CD4-positive, alpha-beta T cell (primary cell): Measurements from ENCODE around the gene SLC22A12. TPM values are rescaled to one million over a fixed set of nuclear protein-coding genes. Genes with fewer than 3 reads are reported as not detected.

Experiments
- ATAC-seq: fragments of 200-7000 bp; cut with Tn5 transposase; one replicate; pipeline ENCODE4 v1.10.0; 2022; ENCODE audit warnings: mild to moderate bottlenecking; ENCODE audit not compliant: poor library complexity
- CTCF ChIA-PET: fragments of 350-600 bp; sonication (Branson Sonifier 250); formaldehyde crosslinking; loops from one replicate; lab custom pipeline; 2021; ENCODE audit warnings: antibody characterized with exemption, inconsistent platforms; lab: Charles Lee
- POLR2A ChIA-PET: fragments of 350-600 bp; sonication (Branson Sonifier 250); formaldehyde crosslinking; loops from one replicate; lab custom pipeline; 2021; ENCODE audit warnings: antibody characterized with exemption, inconsistent platforms; lab: Charles Lee
- DNase-seq, 14 experiments: peaks; one replicate each; pipeline ENCODE4 v3.0.0-alpha.2; 2013 to 2020; ENCODE audit warnings: mixed read lengths in 2 of 14
- H3K27ac ChIP-seq, 2 donors: one replicate each; pipeline versions ENCODE4 v1.5.1 to v1.7.0; 2013; ENCODE audit warnings: low read length in 2 of 2, low read depth in 1 of 2, mild to moderate bottlenecking in 1 of 2
- H3K27me3 ChIP-seq, 2 experiments: 1 replicate in 1 of 2; 2 replicates in 1 of 2; pipeline versions ENCODE4 v1.6.1 to v1.7.0; 2013; ENCODE audit warnings: low read length in 2 of 2, control low read depth in 1 of 2, mild to moderate bottlenecking in 1 of 2, moderate library complexity in 1 of 2; ENCODE audit not compliant: insufficient read depth in 2 of 2, control insufficient read depth in 1 of 2
- H3K36me3 ChIP-seq: one replicate; pipeline ENCODE4 v1.6.1; 2013; ENCODE audit warnings: low read length, control low read depth; ENCODE audit not compliant: insufficient read depth
- H3K4me1 ChIP-seq: one replicate; pipeline ENCODE4 v1.6.1; 2013; ENCODE audit warnings: low read length, control low read depth; ENCODE audit not compliant: insufficient read depth
- H3K4me3 ChIP-seq: one replicate; pipeline ENCODE4 v1.5.1; 2013; ENCODE audit warnings: mild to moderate bottlenecking, low read length, moderate library complexity
- H3K9me3 ChIP-seq, 2 experiments: 1 replicate in 1 of 2; 2 replicates in 1 of 2; pipeline versions ENCODE4 v1.6.1 to v1.7.0; 2013; ENCODE audit warnings: low read length in 2 of 2, mild to moderate bottlenecking in 2 of 2, control low read depth in 1 of 2, moderate library complexity in 1 of 2; ENCODE audit not compliant: control insufficient read depth in 1 of 2, insufficient read depth in 1 of 2
- H3K27ac Mint-ChIP-seq: one replicate; pipeline ENCODE4 v1.8.0; 2020; ENCODE audit warnings: mixed read lengths
- H3K27me3 Mint-ChIP-seq: one replicate; pipeline ENCODE4 v1.8.0; 2021; ENCODE audit warnings: mixed read lengths
- H3K36me3 Mint-ChIP-seq: one replicate; pipeline ENCODE4 v1.8.0; 2021; ENCODE audit warnings: low read depth, mixed read lengths
- H3K4me1 Mint-ChIP-seq: one replicate; pipeline ENCODE4 v1.8.0; 2021; ENCODE audit warnings: low read depth, mixed read lengths
- H3K4me3 Mint-ChIP-seq: one replicate; pipeline ENCODE4 v1.8.0; 2020; ENCODE audit warnings: mild to moderate bottlenecking, mixed read lengths
- H3K9me3 Mint-ChIP-seq: one replicate; pipeline ENCODE4 v1.8.0; 2020; ENCODE audit warnings: mixed read lengths
- CTCF ChIP-seq: fragments of 200-600 bp; IDR thresholded peaks from one replicate; pipeline ENCODE4 v1.8.0; 2022; ENCODE audit warnings: antibody characterized with exemption, mild to moderate bottlenecking
- intact Hi-C, 2 experiments: fragments of 100-400 bp; cut with DNase I in 1 of 2; cut with micrococcal nuclease in 1 of 2; formaldehyde crosslinking; loops; one replicate each; pipeline versions ENCODE4 v1.15.1 to v1.9.0; 2023 to 2025; cut with DNase I, micrococcal nuclease
- total RNA-seq, 174 experiments: library from RNA in 2 of 174; stranded (reverse) in 2 of 174; gene quantifications; one replicate each; pipeline ENCODE4 v1.2.3 and lab custom pipeline; 2021 to 2026

SLC22A12 gene
- total RNA-seq, 2 experiments from 2014 or later: not detected

DNA sequence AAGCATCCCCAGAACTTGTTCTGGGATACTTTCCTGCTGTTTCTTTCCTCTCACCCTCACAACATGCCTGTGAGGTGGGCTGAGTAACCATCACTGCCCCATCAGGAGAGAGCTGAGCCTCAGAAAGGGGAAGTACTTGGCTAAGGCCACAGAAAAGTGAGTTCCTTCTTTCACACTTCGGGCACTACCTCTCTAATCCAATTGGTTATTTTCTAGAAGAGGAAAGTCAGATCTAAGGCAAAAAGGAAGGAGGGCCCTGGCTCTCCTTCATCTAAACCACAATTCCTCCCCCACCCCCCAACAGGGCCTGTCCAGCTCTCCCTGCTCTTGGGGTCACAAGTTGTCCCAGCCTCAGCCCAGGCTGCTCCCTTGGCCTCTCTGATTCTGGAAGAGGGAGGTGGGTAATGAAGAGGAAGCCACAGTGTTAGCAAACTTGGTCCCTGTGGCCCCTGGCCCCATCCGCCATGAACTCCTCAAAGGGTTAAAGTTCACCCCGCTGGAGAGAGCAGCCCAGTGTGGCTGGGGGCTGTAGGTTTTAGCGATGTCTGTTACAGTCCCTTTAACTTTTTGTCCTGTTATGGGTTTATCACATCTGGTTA lies 34.0 kb downstream of the SLC22A12 start:
- H3K27me3 Mint-ChIP-seq: no peaks in the 10 kb centered on the region
- H3K4me3 ChIP-seq: no peak overlapping the region
- intact Hi-C loops: no loop called here
- H3K9me3 Mint-ChIP-seq: no peaks in the 10 kb centered on the region
- no peaks in the 10 kb centered on the region for H3K36me3 Mint-ChIP-seq
- H3K4me1 Mint-ChIP-seq: peaks cover 8% of the 10 kb centered on the region
- CTCF ChIA-PET: no interaction called here
- POLR2A ChIA-PET: no interaction called here
- no peaks in the 10 kb centered on the region for H3K27me3 ChIP-seq
- TF ChIP-seq CTCF: no peak
- peaks cover 19% of the 10 kb centered on the region for H3K4me1 ChIP-seq
- DNase-seq: peak in 2 of 14 experiments; percentile 35 to 47
- H3K27ac Mint-ChIP-seq: no peak overlapping the region
- no peak overlapping the region for H3K4me3 Mint-ChIP-seq
- H3K27ac ChIP-seq: no peak overlapping the region
- no peak for ATAC-seq
- no peaks in the 10 kb centered on the region for H3K36me3 ChIP-seq
- H3K9me3 ChIP-seq: peaks cover 0 to 4% of the 10 kb centered on the region in 2 experiments

- H3K4me1 Mint-ChIP-seq: no peaks in the 10 kb centered on the region
- DNase-seq: no peak
- H3K36me3 Mint-ChIP-seq: no peaks in the 10 kb centered on the region
- H3K27me3 ChIP-seq: no peaks in the 10 kb centered on the region
- H3K4me1 ChIP-seq: peaks cover 5% of the 10 kb centered on the region
- no peak overlapping the region for H3K4me3 ChIP-seq
- ATAC-seq: no peak
- H3K9me3 Mint-ChIP-seq: no peaks in the 10 kb centered on the region
- H3K27ac ChIP-seq: no peak overlapping the region
- no peak overlapping the region for H3K27ac Mint-ChIP-seq
- H3K9me3 ChIP-seq: no peaks in the 10 kb centered on the region
- intact Hi-C loops: no loop called here
- no peak for TF ChIP-seq CTCF
- no peaks in the 10 kb centered on the region for H3K36me3 ChIP-seq
- H3K27me3 Mint-ChIP-seq: no peaks in the 10 kb centered on the region
- CTCF ChIA-PET: no interaction called here
- POLR2A ChIA-PET: no interaction called here
- H3K4me3 Mint-ChIP-seq: no peak overlapping the region
Measured at GRCh38 chr11:64626637-64627036, 35.6 kb downstream of the SLC22A12 start.

DNA sequence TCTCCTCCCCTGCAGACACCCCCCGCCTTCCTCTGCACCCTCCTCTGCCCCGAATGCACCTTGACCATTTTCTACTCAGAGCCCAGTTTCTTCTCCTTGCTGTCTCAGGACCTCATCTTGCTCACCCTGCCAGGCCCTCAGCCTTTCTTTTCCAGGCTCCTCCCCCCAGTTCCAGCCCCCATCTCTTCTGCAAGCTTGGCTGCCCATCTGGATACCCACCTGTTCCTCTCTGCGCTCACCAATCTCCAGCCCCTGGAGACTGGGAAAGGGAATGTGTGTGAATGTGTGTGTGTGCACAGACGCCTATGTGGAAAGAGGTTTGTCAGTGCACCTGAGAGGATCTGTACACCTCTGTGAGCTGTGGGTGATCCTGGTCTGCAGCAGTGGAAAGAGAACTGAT lies 36.4 kb downstream of the SLC22A12 start:
- no peak overlapping the region for H3K4me3 Mint-ChIP-seq
- no peaks in the 10 kb centered on the region for H3K27me3 ChIP-seq
- no peaks in the 10 kb centered on the region for H3K4me1 Mint-ChIP-seq
- no peak for ATAC-seq
- no peaks in the 10 kb centered on the region for H3K9me3 Mint-ChIP-seq
- H3K27ac ChIP-seq: no peak overlapping the region
- H3K36me3 ChIP-seq: no peaks in the 10 kb centered on the region
- H3K4me1 ChIP-seq: peaks cover 3% of the 10 kb centered on the region
- H3K36me3 Mint-ChIP-seq: no peaks in the 10 kb centered on the region
- DNase-seq: no peak
- H3K9me3 ChIP-seq: no peaks in the 10 kb centered on the region
- H3K27me3 Mint-ChIP-seq: no peaks in the 10 kb centered on the region
- H3K4me3 ChIP-seq: no peak overlapping the region
- TF ChIP-seq CTCF: no peak
- ChIA-PET POLR2A (no interaction called here), CTCF (no interaction called here)
- intact Hi-C loops: no loop called here
- no peak overlapping the region for H3K27ac Mint-ChIP-seq
